NCI-H187 (cell line): ENCODE measurements around the gene ATE1.

Experiments used
- DNase-seq, 2 experiments: peaks; one replicate each; lab custom pipeline; 2025; lab: John Stamatoyannopoulos, UW

ATE1 gene

GRCh38 chr10:121694327-121694965 is 233.4 kb downstream of the ATE1 start:
- no peak for DNase-seq

- DNase-seq: no peak
Measured at GRCh38 chr10:121692626-121693025, 235.2 kb downstream of the ATE1 start.

DNA sequence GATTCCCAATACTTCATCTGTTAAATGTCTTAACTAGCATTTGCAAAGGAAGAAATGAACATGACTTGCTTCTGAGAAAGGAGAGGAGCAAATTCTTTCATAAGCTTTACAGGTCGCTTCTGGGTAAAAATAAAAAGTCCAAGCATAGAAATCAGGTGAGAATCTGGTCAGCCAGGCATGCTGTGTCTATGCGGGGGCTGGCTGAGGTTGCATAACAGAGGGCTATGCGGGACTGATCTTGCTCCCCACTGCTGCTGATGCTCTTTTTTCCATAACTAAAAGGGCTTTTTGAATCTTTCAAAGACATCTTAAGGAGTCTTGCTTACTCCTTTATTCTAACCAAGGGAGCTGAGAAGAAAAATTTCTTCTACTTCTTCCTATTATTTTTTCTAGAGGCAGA is 236.9 kb downstream of the ATE1 start:
- DNase-seq: no peak
